Central memory CD8-positive, alpha-beta T cell (primary cell): Measurements from ENCODE around the gene ING2.
"Not testable (repeated sequence)": the region's sequence is repeated elsewhere in the genome, so short reads cannot be mapped to it uniquely, and the experiment has no call there.

ENCODE experiments used
- ATAC-seq: fragments of 150-1000 bp; cut with Tn5 transposase; replicated peaks from 2 replicates; pipeline ENCODE4 v1.10.0; 2022; ENCODE audit warnings: mild to moderate bottlenecking, moderate FRiP score, moderate number of reproducible peaks; ENCODE audit not compliant: poor library complexity, severe bottlenecking; ENCODE audit errors: extremely low read depth
- DNase-seq, 2 donors: peaks; one replicate each; pipeline ENCODE4 v3.0.0; 2021; ENCODE audit warnings: low spot score in 2 of 2
- H3K27ac Mint-ChIP-seq: one replicate; pipeline ENCODE4 v1.8.0; 2022; ENCODE audit warnings: low read depth, mild to moderate bottlenecking, moderate library complexity, mixed read lengths
- H3K27me3 Mint-ChIP-seq: one replicate; pipeline ENCODE4 v1.8.0; 2022; ENCODE audit warnings: mixed read lengths
- H3K36me3 Mint-ChIP-seq: one replicate; pipeline ENCODE4 v1.8.0; 2022; ENCODE audit warnings: mild to moderate bottlenecking, moderate library complexity, mixed read lengths; ENCODE audit not compliant: insufficient read depth
- H3K4me1 Mint-ChIP-seq: one replicate; pipeline ENCODE4 v1.8.0; 2022; ENCODE audit warnings: mixed read lengths
- H3K4me3 Mint-ChIP-seq: one replicate; pipeline ENCODE4 v1.8.0; 2022; ENCODE audit warnings: mild to moderate bottlenecking, moderate library complexity, mixed read lengths
- H3K9me3 Mint-ChIP-seq: one replicate; pipeline ENCODE4 v1.8.0; 2022; ENCODE audit warnings: mixed read lengths

Gene ING2

DNA sequence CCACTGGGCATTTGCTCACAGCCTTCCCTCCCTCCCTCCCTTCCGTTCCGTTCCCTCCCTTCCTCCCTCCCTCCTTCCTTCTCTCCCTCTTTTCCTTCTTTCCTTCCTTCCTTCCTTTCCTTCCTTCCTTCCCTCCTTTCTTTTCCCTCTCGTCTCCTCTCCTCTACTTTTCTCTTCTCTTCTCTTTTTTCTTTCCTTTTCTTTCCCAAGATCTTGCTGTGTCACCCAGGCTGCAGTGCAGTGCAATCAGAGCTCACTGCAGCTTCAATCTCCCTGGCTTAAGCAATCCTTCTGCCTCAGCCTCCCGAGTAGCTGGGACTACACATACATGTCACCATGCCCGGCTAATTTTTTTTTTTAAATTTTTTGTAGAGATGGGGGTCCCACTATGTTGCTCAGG lies 26.7 kb upstream of the ING2 start:
- DNase-seq (no peak), ATAC-seq (no peak)
- Mint-ChIP-seq H3K4me1 (no peaks in the 10 kb centered on the region), H3K27ac (no peak overlapping the region), H3K36me3 (no peaks in the 10 kb centered on the region), H3K9me3 (no peaks in the 10 kb centered on the region), H3K4me3 (no peak overlapping the region), H3K27me3 (peaks cover 10% of the 10 kb centered on the region)

- Mint-ChIP-seq H3K27me3 (peaks cover 10% of the 10 kb centered on the region), H3K27ac (no peak overlapping the region), H3K36me3 (no peaks in the 10 kb centered on the region), H3K4me3 (no peak overlapping the region), H3K4me1 (no peaks in the 10 kb centered on the region), H3K9me3 (no peaks in the 10 kb centered on the region)
- ATAC-seq: no peak
- no peak for DNase-seq
These were observed 25.9 kb upstream of the ING2 start for GRCh38 chr4:183478926-183479325.

DNA sequence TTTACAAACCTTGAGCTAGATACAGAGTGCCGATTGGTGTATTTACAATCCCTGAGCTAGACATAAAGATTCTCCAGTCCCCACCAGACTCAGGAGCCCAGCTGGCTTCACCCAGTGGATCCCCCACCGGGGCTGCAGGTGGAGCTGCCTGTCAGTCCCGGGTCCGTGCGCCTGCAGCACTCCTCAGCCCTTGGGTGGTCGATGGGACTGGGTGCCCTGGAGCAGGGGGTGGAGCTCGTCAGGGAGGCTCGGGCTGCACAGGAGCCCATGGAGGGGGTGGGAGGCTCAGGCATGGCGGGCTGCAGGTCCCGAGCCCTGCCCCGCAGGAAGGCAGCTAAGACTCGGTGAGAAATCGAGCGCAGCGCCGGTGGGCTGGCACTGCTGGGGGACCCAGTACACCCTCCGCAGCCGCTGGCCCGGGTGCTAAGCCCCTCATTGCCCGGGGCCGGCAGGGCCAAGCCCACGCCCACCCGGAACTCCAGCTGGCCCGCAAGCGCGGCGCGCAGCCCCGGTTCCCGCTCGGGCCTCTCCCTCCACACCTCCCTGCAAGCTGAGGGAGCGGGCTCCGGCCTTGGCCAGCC lies 22.3 kb upstream of the ING2 start:
- H3K9me3 Mint-ChIP-seq, DNase-seq, H3K36me3 Mint-ChIP-seq, H3K4me3 Mint-ChIP-seq, H3K4me1 Mint-ChIP-seq, ATAC-seq, H3K27ac Mint-ChIP-seq: not testable (repeated sequence)
- H3K27me3 Mint-ChIP-seq: peaks cover 10% of the 10 kb centered on the region

DNA sequence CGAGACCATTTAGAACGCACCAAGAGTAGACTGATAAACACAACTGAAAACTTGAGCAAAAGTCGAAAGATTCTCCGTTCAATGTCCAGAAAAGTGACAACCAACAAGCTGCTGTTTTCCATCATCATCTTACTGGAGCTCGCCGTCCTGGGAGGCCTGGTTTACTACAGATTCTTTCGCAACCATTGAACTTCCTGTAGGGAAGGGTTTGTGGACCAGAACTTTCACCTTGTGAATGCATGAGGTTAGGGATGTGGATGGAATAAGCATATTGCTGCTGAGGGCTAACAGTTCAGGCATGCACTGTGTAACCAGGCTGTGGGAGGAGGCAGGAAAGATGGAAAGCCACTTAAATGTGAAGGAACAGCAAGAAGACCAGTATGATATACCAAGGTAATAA lies 20.9 kb upstream of the ING2 start:
- ATAC-seq (no peak), DNase-seq (no peak)
- Mint-ChIP-seq H3K27me3 (no peaks in the 10 kb centered on the region), H3K4me1 (no peaks in the 10 kb centered on the region), H3K27ac (no peak overlapping the region), H3K36me3 (no peaks in the 10 kb centered on the region), H3K9me3 (no peaks in the 10 kb centered on the region), H3K4me3 (no peak overlapping the region)

DNA sequence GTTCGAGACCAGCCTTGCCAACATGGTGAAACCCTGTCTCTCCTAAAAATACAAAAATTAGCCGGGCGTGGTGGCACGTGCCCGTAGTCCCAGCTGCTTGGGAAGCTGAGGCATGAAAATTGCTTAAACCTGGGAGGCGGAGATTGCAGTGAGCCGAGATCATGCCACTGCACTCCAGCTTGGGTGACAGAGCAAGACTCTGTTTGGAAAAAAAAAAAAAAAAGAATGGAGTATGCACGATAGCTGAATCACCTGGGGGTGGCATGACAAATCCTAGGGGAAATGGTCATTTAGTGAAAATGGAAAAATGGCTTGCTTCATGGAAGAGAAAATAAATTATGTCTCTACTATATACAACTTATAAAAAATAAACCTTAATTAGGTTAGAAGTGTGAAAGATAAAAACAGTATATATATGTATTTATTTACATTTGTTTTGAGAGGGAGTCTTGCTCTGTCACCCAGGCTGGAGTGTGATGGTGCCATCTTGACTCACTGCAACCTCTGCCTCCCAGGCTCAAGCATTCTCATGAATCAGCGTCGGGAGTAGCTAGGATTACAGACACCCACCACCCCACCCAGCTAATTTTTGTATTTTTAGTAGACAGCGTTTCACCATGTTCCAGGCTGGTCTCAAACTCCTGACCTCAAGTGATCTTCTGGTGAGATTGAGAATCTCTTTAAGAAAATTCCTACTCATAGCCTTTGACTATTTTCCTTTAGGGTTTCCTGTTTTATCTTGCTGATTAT lies 19.3 kb upstream of the ING2 start:
- no peak for ATAC-seq

GRCh38 chr4:183492791-183493222 lies 12.1 kb upstream of the ING2 start:
- ATAC-seq (no peak), DNase-seq (no peak)
- Mint-ChIP-seq H3K27ac (no peak overlapping the region), H3K27me3 (no peaks in the 10 kb centered on the region), H3K36me3 (peaks cover 2% of the 10 kb centered on the region), H3K4me3 (no peak overlapping the region), H3K4me1 (no peaks in the 10 kb centered on the region), H3K9me3 (no peaks in the 10 kb centered on the region)

More for the DNA sequence above, 19.3 kb upstream of the ING2 start:
- DNase-seq: no peak
- no peaks in the 10 kb centered on the region for H3K27me3 Mint-ChIP-seq
- no peaks in the 10 kb centered on the region for H3K4me1 Mint-ChIP-seq
- H3K27ac Mint-ChIP-seq: no peak overlapping the region
- no peak overlapping the region for H3K4me3 Mint-ChIP-seq
- no peaks in the 10 kb centered on the region for H3K9me3 Mint-ChIP-seq
- H3K36me3 Mint-ChIP-seq: no peaks in the 10 kb centered on the region

GRCh38 chr4:183493246-183493645 lies 11.6 kb upstream of the ING2 start:
- ATAC-seq (no peak), DNase-seq (no peak)
- Mint-ChIP-seq H3K27ac (no peak overlapping the region), H3K27me3 (no peaks in the 10 kb centered on the region), H3K9me3 (no peaks in the 10 kb centered on the region), H3K4me1 (no peaks in the 10 kb centered on the region), H3K36me3 (peaks cover 2% of the 10 kb centered on the region), H3K4me3 (no peak overlapping the region)

DNA sequence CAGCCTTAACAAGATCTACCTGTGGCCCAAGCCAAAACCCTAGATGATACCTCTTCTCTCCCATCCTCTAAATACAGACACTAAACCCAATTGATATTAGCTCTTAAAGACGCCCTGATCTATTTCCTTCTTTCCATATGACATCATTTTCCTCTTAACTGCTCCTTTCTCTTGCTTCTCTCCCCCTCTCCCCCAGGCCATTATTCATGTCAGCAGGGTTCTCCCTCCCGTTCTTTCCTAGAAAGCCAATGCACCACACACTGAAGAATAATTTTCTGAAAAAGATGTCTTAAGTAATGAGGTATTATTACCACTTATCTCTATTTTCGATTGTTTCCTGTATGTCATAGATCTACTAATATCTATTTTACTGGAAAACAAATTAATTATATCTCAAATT lies 9.7 kb upstream of the ING2 start:
- H3K36me3 Mint-ChIP-seq: peaks cover 2% of the 10 kb centered on the region
- H3K27me3 Mint-ChIP-seq: no peaks in the 10 kb centered on the region
- H3K4me3 Mint-ChIP-seq: no peak overlapping the region
- DNase-seq (no peak), ATAC-seq (no peak)
- H3K9me3 Mint-ChIP-seq: no peaks in the 10 kb centered on the region
- H3K4me1 Mint-ChIP-seq: no peaks in the 10 kb centered on the region
- no peak overlapping the region for H3K27ac Mint-ChIP-seq

- ATAC-seq (no peak), DNase-seq (no peak)
- peaks cover 14% of the 10 kb centered on the region for H3K4me1 Mint-ChIP-seq
- no peaks in the 10 kb centered on the region for H3K9me3 Mint-ChIP-seq
- no peak overlapping the region for H3K4me3 Mint-ChIP-seq
- H3K27ac Mint-ChIP-seq: no peak overlapping the region
- H3K36me3 Mint-ChIP-seq: peaks cover 5% of the 10 kb centered on the region
- H3K27me3 Mint-ChIP-seq: no peaks in the 10 kb centered on the region
These were observed 5.5 kb upstream of the ING2 start for GRCh38 chr4:183499389-183499788.

DNA sequence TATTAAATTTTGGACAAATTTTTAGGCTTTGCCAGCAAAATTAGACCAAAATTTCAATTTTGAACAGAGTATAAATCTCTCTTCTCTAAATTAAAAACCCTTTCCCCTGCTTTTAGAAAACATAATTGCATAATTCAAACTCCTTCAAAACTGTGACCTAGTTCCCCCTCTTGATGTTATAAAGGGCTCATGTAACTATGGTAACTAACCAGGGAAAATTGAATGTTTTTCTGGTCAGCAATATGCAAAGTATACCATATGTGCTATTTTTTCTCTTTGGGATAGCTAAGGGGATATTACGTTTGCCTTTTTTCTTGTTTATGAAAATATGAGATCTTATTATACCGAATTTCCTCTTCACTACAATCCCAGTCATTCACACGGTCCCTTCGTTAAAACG lies 5.1 kb upstream of the ING2 start:
- no peaks in the 10 kb centered on the region for H3K27me3 Mint-ChIP-seq
- H3K9me3 Mint-ChIP-seq: no peaks in the 10 kb centered on the region
- DNase-seq (no peak), ATAC-seq (no peak)
- H3K27ac Mint-ChIP-seq: no peak overlapping the region
- no peak overlapping the region for H3K4me3 Mint-ChIP-seq
- peaks cover 8% of the 10 kb centered on the region for H3K36me3 Mint-ChIP-seq
- H3K4me1 Mint-ChIP-seq: peaks cover 14% of the 10 kb centered on the region

DNA sequence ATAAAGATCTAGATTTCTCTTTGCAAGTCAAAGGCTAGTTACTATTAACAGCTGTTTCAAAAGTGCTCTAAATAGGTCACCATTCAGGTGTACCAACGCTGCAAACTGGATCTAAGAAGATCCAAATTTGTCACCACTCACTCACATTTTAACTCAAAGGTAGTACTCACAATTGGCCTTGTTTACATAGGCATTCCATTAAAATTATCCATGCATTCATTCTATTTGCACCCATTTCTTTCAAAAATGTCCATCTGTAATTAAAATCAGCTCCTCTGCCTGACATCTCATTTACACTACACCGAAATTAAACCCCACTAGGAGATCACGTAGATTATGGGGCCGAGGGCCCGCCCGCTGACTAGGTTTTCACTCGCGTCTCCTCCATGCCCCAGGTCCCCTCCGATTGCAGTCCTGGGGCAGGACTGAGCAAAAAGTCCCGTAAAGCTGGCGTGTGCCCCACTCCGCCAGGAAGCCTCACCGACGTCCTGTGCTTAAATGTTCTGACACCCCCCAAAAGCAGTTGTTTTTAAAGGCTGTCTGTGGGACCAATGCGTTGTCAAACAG lies 1.3 kb upstream of the ING2 start:
- ATAC-seq: peak; percentile 9
- no peak for DNase-seq
- no peaks in the 10 kb centered on the region for H3K9me3 Mint-ChIP-seq
- peak overlapping the region; percentile 89 for H3K27ac Mint-ChIP-seq
- peaks cover 10% of the 10 kb centered on the region for H3K36me3 Mint-ChIP-seq
- H3K27me3 Mint-ChIP-seq: no peaks in the 10 kb centered on the region
- H3K4me3 Mint-ChIP-seq: peak overlapping the region; percentile 87
- H3K4me1 Mint-ChIP-seq: peaks cover 14% of the 10 kb centered on the region

- ATAC-seq (peak; percentile 77), DNase-seq (peak; percentile 98 to 99)
- Mint-ChIP-seq H3K36me3 (peaks cover 10% of the 10 kb centered on the region), H3K9me3 (no peaks in the 10 kb centered on the region), H3K4me1 (peaks cover 14% of the 10 kb centered on the region), H3K27ac (peak overlapping the region; percentile 89), H3K4me3 (peak overlapping the region; percentile 87), H3K27me3 (no peaks in the 10 kb centered on the region)
These were observed 561 bp upstream of the ING2 start for GRCh38 chr4:183504064-183504929.
